HCT116 (cell line): ENCODE data around the gene MLKL. TPM values are rescaled to one million over a fixed set of nuclear protein-coding genes. Genes with fewer than 3 reads are reported as not detected.
A peak's percentile ranks its signal among the peaks of the same experiment; 100 is the strongest.

Experiments used
- ATAC-seq: fragments of 200-7000 bp; cut with Tn5 transposase; 2 replicates; pipeline ENCODE4 v1.9.1; 2020; ENCODE audit warnings: mild to moderate bottlenecking, moderate library complexity
- BruUV-seq: library from RNA; stranded (reverse); fragments of 400-500 nt; replicated peaks from 2 replicates; lab custom pipeline; 2021; lab: Mats Ljungman, UMichigan
- CTCF ChIA-PET: fragments of 300-600 bp; sonication (Branson Sonifier 250); formaldehyde crosslinking; loops from one replicate; lab custom pipeline; 2021; ENCODE audit warnings: antibody characterized with exemption; lab: Charles Lee
- POLR2A ChIA-PET: fragments of 300-600, 350-600 bp; sonication (Branson Sonifier 250); formaldehyde crosslinking; loops from one replicate; lab custom pipeline; 2021; ENCODE audit warnings: antibody characterized with exemption; lab: Charles Lee
- RAD21 ChIA-PET, 2 experiments: fragments of 300-600 bp; sonication (Branson Sonifier 250); formaldehyde crosslinking; loops; one replicate each; lab custom pipeline; 2023; ENCODE audit warnings: low total read pairs in 2 of 2; ENCODE audit not compliant: uncharacterized antibody in 2 of 2, unreplicated experiment in 2 of 2, low non-redundant PET in 1 of 2; lab: Charles Lee
- DNase-seq: peaks from one replicate; pipeline ENCODE4 v3.0.0-alpha.2; 2010; ENCODE audit warnings: low read depth, low spot score
- H2AFZ ChIP-seq: fragments of 200-600 bp; shearing (Covaris generic), sonication (generic); 2 replicates; pipeline ENCODE4 v1.6.1; 2017; ENCODE audit warnings: low read depth, mixed run types, mixed read lengths, antibody characterized with exemption, low read length; ENCODE audit not compliant: poor library complexity, severe bottlenecking
- H3K27ac ChIP-seq: 2 replicates; pipeline ENCODE4 v1.5.1; 2012; ENCODE audit warnings: low read depth, low read length
- H3K27me3 ChIP-seq: fragments of 200-600 bp; sonication (generic); 2 replicates; pipeline ENCODE4 v1.6.1; 2016; ENCODE audit warnings: mixed run types, low read length, mixed read lengths; ENCODE audit not compliant: insufficient read depth
- H3K36me3 ChIP-seq, 2 experiments: fragments of 200-500 bp in 1 of 2; fragments of 200-600 bp in 1 of 2; sonication (Bioruptor generic) in 1 of 2; sonication (generic) in 1 of 2; 2 replicates each; pipeline versions ENCODE4 v1.5.1 to v1.6.1; 2014 to 2016; ENCODE audit warnings: low read length in 2 of 2, inconsistent platforms in 1 of 2, mixed read lengths in 1 of 2, mixed run types in 1 of 2; ENCODE audit not compliant: insufficient read depth in 2 of 2, control insufficient read depth in 1 of 2
- H3K4me1 ChIP-seq, 2 experiments: fragments of 200-600 bp in 1 of 2; sonication (generic) in 1 of 2; 2 replicates each; pipeline versions ENCODE4 v1.5.1 to v1.6.1; 2012 to 2017; ENCODE audit warnings: low read length in 2 of 2, inconsistent platforms in 1 of 2, mild to moderate bottlenecking in 1 of 2, mixed read lengths in 1 of 2, mixed run types in 1 of 2, moderate library complexity in 1 of 2; ENCODE audit not compliant: insufficient read depth in 2 of 2, control insufficient read depth in 1 of 2
- H3K4me2 ChIP-seq: fragments of 200-600 bp; sonication (generic); 2 replicates; pipeline ENCODE4 v1.6.1; 2017; ENCODE audit warnings: mixed run types, low read length, mixed read lengths
- H3K4me3 ChIP-seq, 2 experiments: fragments of 200-600 bp in 1 of 2; sonication (generic) in 1 of 2; replicated peaks in 1 of 2; 2 replicates each; pipeline ENCODE4 v1.5.1; 2011 to 2016; ENCODE audit warnings: low read length in 2 of 2, control low read depth in 1 of 2, low read depth in 1 of 2, mild to moderate bottlenecking in 1 of 2, mixed read lengths in 1 of 2, mixed run types in 1 of 2
- H3K79me2 ChIP-seq: fragments of 200-600 bp; sonication (generic); 2 replicates; pipeline ENCODE4 v1.6.1; 2017; ENCODE audit warnings: mild to moderate bottlenecking, mixed run types, low read length, moderate library complexity, mixed read lengths; ENCODE audit not compliant: insufficient read depth
- H3K9ac ChIP-seq: fragments of 200-600 bp; sonication (generic); 2 replicates; pipeline ENCODE4 v1.6.1; 2016; ENCODE audit warnings: low read length, mixed read lengths
- H3K9me2 ChIP-seq: fragments of 200-600 bp; sonication (generic), shearing (Covaris generic); 2 replicates; pipeline ENCODE4 v1.6.1; 2017; ENCODE audit warnings: mixed run types, mild to moderate bottlenecking, moderate library complexity; ENCODE audit not compliant: insufficient read depth
- H3K9me3 ChIP-seq, 2 experiments: fragments of 200-500 bp in 1 of 2; fragments of 200-600 bp in 1 of 2; sonication (Bioruptor generic) in 1 of 2; sonication (generic) in 1 of 2; 2 replicates each; pipeline ENCODE4 v1.6.1; 2014 to 2017; ENCODE audit warnings: low read length in 2 of 2, mixed read lengths in 2 of 2, inconsistent platforms in 1 of 2, low read depth in 1 of 2, mild to moderate bottlenecking in 1 of 2, mixed run types in 1 of 2, moderate library complexity in 1 of 2; ENCODE audit not compliant: control insufficient read depth in 1 of 2, insufficient read depth in 1 of 2
- H4K20me1 ChIP-seq: fragments of 200-600 bp; sonication (generic), shearing (Covaris generic); 2 replicates; pipeline ENCODE4 v1.6.1; 2017; ENCODE audit warnings: mixed run types, mild to moderate bottlenecking, moderate library complexity; ENCODE audit not compliant: insufficient read depth
- CBX3 ChIP-seq: IDR thresholded peaks from 2 replicates; pipeline ENCODE4 v1.6.1; 2012; ENCODE audit warnings: low read depth
- EGR1 ChIP-seq: IDR thresholded peaks from 2 replicates; pipeline ENCODE4 v1.6.1; 2012; ENCODE audit warnings: low read depth
- POLR2A ChIP-seq: IDR thresholded peaks from 2 replicates; pipeline ENCODE4 v1.7.0; 2011; ENCODE audit warnings: borderline replicate concordance; ENCODE audit not compliant: insufficient read depth, insufficient read length; ENCODE audit errors: extremely low read depth
- ZFX ChIP-seq: fragments of 450-650 bp; IDR thresholded peaks from 2 replicates; pipeline ENCODE4 v1.6.1; 2017
- ZNF274 ChIP-seq: fragments of 200-500 bp; sonication (Bioruptor generic); IDR thresholded peaks from 2 replicates; pipeline ENCODE4 v1.6.1; 2014; ENCODE audit warnings: mild to moderate bottlenecking, low read depth, low read length, inconsistent platforms
- intact Hi-C: fragments of 100-400 bp; cut with micrococcal nuclease; formaldehyde crosslinking; loops from 2 replicates; pipeline ENCODE4 v1.10.0; 2022
- total RNA-seq: library from RNA; stranded (reverse); gene quantifications from one replicate; pipeline ENCODE4 v1.2.1, GENCODE V29; 2021; ENCODE audit not compliant: unreplicated experiment
- TF ChIP-seq, protein P1 (sequence below): IDR thresholded peaks from 2 replicates; pipeline ENCODE4 v1.6.1; 2012

MLKL gene
- total RNA-seq, 1 experiment from 2014 or later, result 8.3 TPM

- Histone ChIP-seq H3K4me3 (no peak overlapping the region), H3K27ac (no peak overlapping the region), H3K9me3 (no peaks in the 10 kb centered on the region), H4K20me1 (no peaks in the 10 kb centered on the region), H3K27me3 (no peaks in the 10 kb centered on the region), H3K9ac (no peak overlapping the region), H2AFZ (no peak overlapping the region), H3K4me2 (no peak overlapping the region), H3K36me3 (no peaks in the 10 kb centered on the region), H3K9me2 (no peaks in the 10 kb centered on the region), H3K79me2 (no peaks in the 10 kb centered on the region), H3K4me1 (peaks cover 36 to 57% of the 10 kb centered on the region in 2 experiments)
- DNase-seq (no peak), ATAC-seq (no peak)
- POLR2A ChIA-PET, result no interaction called here
- intact Hi-C loops, result no loop called here
- CTCF ChIA-PET, result no interaction called here
- no peak for TF ChIP-seq ZFX
- TF ChIP-seq CBX3, result no peak
- RAD21 ChIA-PET, result no interaction called here
- no TSS peak for BruUV-seq
Observed at GRCh38 chr16:74745109-74745615, 44.5 kb upstream of the MLKL start.

GRCh38 chr16:74744566-74744965 is 43.9 kb upstream of the MLKL start:
- peak overlapping the region; percentile 87 for H3K4me2 ChIP-seq
- intact Hi-C loops, result no loop called here

More at GRCh38 chr16:74744566-74744965, 43.9 kb upstream of the MLKL start:
- no peaks in the 10 kb centered on the region for H3K9me2 ChIP-seq
- no peaks in the 10 kb centered on the region for H3K36me3 ChIP-seq
- no TSS peak for BruUV-seq
- no peaks in the 10 kb centered on the region for H3K9me3 ChIP-seq
- POLR2A ChIA-PET, result interaction anchor here (0.9 kb wide), 1 partner anchor 9 kb away, joined by 3 read pairs; no protein-coding TSS in a partner anchor
- H3K27me3 ChIP-seq, result no peaks in the 10 kb centered on the region
- H3K79me2 ChIP-seq, result no peaks in the 10 kb centered on the region
- no peak for TF ChIP-seq POLR2A
- no peak for TF ChIP-seq ZNF274
- TF ChIP-seq, protein P1, sequence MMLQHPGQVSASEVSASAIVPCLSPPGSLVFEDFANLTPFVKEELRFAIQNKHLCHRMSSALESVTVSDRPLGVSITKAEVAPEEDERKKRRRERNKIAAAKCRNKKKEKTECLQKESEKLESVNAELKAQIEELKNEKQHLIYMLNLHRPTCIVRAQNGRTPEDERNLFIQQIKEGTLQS, result no peak
- TF ChIP-seq EGR1, result no peak
- H2AFZ ChIP-seq, result no peak overlapping the region
- peaks cover 39 to 63% of the 10 kb centered on the region in 2 experiments for H3K4me1 ChIP-seq
- CTCF ChIA-PET, result interaction anchor here (1.2 kb wide), 1 partner anchor 8 kb away, joined by 3 read pairs; no protein-coding TSS in a partner anchor
- no peak overlapping the region for H3K9ac ChIP-seq
- no peak for DNase-seq
- H3K4me3 ChIP-seq, result no peak overlapping the region
- RAD21 ChIA-PET, result no interaction called here
- no peaks in the 10 kb centered on the region for H4K20me1 ChIP-seq
- peak overlapping the region; percentile 42; the same call in 1 of the 2 replicates for H3K27ac ChIP-seq
- ATAC-seq, result no peak
